HepG2 (cell line): Measurements from ENCODE around the gene STX8.

Experiments
- ATM ChIP-seq: fragments of 450-650 bp; IDR thresholded peaks from 2 replicates; pipeline ENCODE4 v1.7.1; 2017; ENCODE audit warnings: mild to moderate bottlenecking, borderline replicate concordance
- CCAR2 ChIP-seq: fragments of 200-400 bp; formaldehyde crosslinking; optimal IDR thresholded peaks from 2 replicates; pipeline ENCODE3; 2018; ENCODE audit warnings: low read depth, mild to moderate bottlenecking, low read length, moderate library complexity
- CHD4 ChIP-seq: fragments of 200-600 bp; sonication (generic); IDR thresholded peaks from 2 replicates; pipeline ENCODE4 v1.7.0; 2017; ENCODE audit warnings: mild to moderate bottlenecking, low read length, borderline replicate concordance
- EHMT2 ChIP-seq: fragments of 200-600 bp; sonication (generic); IDR thresholded peaks from 2 replicates; pipeline ENCODE4 v1.7.0; 2017; ENCODE audit warnings: antibody characterized with exemption, low read depth, low read length, borderline replicate concordance
- FOXK2 ChIP-seq: fragments of 450-650 bp; IDR thresholded peaks from 2 replicates; pipeline ENCODE4 v1.6.1; 2016
- HES4 ChIP-seq: sonication (generic); formaldehyde crosslinking; IDR thresholded peaks from 2 replicates; pipeline ENCODE4 v1.9.0; 2021; ENCODE audit warnings: mild to moderate bottlenecking, missing genetic modification reagents, borderline replicate concordance
- REST ChIP-seq, 2 experiments: IDR thresholded peaks; 2 replicates each; pipeline ENCODE4 v1.6.1; 2011 to 2012; ENCODE audit warnings: low read length in 2 of 2, borderline replicate concordance in 1 of 2, low read depth in 1 of 2, mild to moderate bottlenecking in 1 of 2, moderate library complexity in 1 of 2
- TCF12 ChIP-seq, 2 experiments: fragments of 450-650 bp in 1 of 2; sonication (generic) in 1 of 2; formaldehyde crosslinking in 1 of 2; IDR thresholded peaks; 2 replicates each; pipeline versions ENCODE4 v1.6.1 to v1.8.0; 2017 to 2022; ENCODE audit warnings: antibody characterized with exemption in 1 of 2, mild to moderate bottlenecking in 1 of 2, missing genetic modification reagents in 1 of 2, moderate library complexity in 1 of 2
- ZNF335 ChIP-seq: sonication (generic); formaldehyde crosslinking; IDR thresholded peaks from 2 replicates; pipeline ENCODE4 v1.4.0; 2020; ENCODE audit warnings: missing genetic modification reagents
- ZNF629 ChIP-seq: sonication (generic); formaldehyde crosslinking; conservative IDR thresholded peaks from 2 replicates; pipeline ENCODE4 v1.5.0; 2020; ENCODE audit warnings: missing genetic modification reagents
- ZNF841 ChIP-seq: sonication (generic); formaldehyde crosslinking; IDR thresholded peaks from 2 replicates; pipeline ENCODE4 v1.8.1; 2023; ENCODE audit warnings: missing genetic modification reagents, borderline replicate concordance
- ZNF879 ChIP-seq: sonication (generic); formaldehyde crosslinking; IDR thresholded peaks from 2 replicates; pipeline ENCODE4 v1.8.1; 2023; ENCODE audit warnings: missing genetic modification reagents
- TF ChIP-seq, protein P1 (sequence below): IDR thresholded peaks from 2 replicates; pipeline ENCODE4 v1.6.1; 2012; ENCODE audit warnings: inconsistent platforms

DNA sequence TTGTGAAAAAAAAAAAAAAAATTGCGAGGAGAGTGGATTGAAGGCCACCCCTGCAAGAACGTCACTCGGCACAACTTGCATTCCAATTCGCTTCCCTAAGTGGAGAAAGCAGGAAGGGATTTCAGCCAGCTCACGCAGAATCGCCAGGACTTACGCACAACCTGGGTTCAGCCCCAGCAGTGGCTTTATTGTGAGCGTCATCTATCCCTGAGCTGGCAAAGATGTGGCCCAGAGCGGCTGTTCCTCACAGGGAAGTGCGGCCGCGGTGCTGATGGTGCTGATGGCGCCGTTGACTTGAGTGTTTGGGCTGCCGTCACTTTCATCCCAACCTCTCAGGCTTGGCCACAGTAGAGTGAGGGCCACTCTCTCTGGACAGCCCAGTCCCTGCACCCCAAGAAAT, 356.7 kb downstream of the STX8 start:
- TF ChIP-seq ZNF879 (CRISPR knock-in tag) (no peak), TCF12 (IDR thresholded peaks at IDR 0.05) (no peak), TCF12 (CRISPR knock-in tag; IDR thresholded peaks at IDR 0.05) (no peak), CHD4 (no peak), EHMT2 (no peak), REST (IDR thresholded peaks at IDR 0.05; ENCODE audit: borderline replicate concordance in 1 of 2, low read depth in 1 of 2, low read length in 2 of 2) (no peak), ZNF629 (no peak), FOXK2 (no peak), ATM (no peak), CCAR2 (no peak), ZNF841 (CRISPR knock-in tag) (no peak), HES4 (CRISPR knock-in tag) (no peak), ZNF335 (CRISPR knock-in tag) (no peak)
- TF ChIP-seq, protein P1, sequence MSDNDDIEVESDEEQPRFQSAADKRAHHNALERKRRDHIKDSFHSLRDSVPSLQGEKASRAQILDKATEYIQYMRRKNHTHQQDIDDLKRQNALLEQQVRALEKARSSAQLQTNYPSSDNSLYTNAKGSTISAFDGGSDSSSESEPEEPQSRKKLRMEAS, result no peak
